ENCODE data around the gene KRTAP3-3.

DNA sequence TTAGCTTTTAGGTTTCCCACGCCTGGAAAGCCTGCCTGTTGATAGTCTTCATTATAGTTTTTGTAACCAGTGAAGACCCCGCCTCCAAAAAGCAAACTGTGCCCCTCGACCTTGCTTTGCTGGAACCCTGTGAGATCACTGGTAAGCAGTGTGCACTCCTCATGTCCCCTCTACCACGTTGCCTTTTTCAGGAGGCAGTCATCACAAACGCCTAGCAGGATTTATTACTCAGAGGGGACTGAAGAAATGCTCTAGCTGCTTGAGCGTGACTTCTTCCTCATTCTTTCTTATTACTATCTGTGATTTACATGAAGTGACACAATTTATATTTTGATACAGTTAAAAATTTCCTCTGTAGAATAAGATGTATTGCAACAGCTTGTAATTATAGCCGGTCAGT is 21.5 kb upstream of the KRTAP3-3 start:
- no peak for TF ChIP-seq YY1 (IDR thresholded peaks at IDR 0.05; ENCODE audit: insufficient read depth, insufficient read length)
- TF ChIP-seq ZNF274 (IDR thresholded peaks at IDR 0.05; ENCODE audit: low read depth, low read length): no peak
